GM19372 (cell line): ENCODE results near the gene RNF4.
"Not testable (repeated sequence)": the region's sequence is repeated elsewhere in the genome, so short reads cannot be mapped to it uniquely, and the experiment has no call there.

ENCODE experiments used
- ATAC-seq: cut with Tn5 transposase; IDR thresholded peaks from one replicate; pipeline ENCODE4 v1.9.1; 2021; ENCODE audit warnings: mild to moderate bottlenecking, low read depth, moderate library complexity; ENCODE audit not compliant: unreplicated experiment

The RNF4 gene

GRCh38 chr4:2485956-2486355 is 17.1 kb downstream of the RNF4 start:
- no peak for ATAC-seq

GRCh38 chr4:2486981-2487380 is 18.1 kb downstream of the RNF4 start:
- no peak for ATAC-seq

GRCh38 chr4:2487632-2488031 is 18.7 kb downstream of the RNF4 start:
- peak; percentile 65 for ATAC-seq

GRCh38 chr4:2489081-2489805 is 20.3 kb downstream of the RNF4 start:
- ATAC-seq, result no peak

- ATAC-seq, result no peak
Measured at GRCh38 chr4:2489841-2490552, 21.1 kb downstream of the RNF4 start.

GRCh38 chr4:2492970-2493369 is 24.1 kb downstream of the RNF4 start:
- ATAC-seq, result no peak

GRCh38 chr4:2494992-2495391 is 26.1 kb downstream of the RNF4 start:
- ATAC-seq, result no peak

GRCh38 chr4:2497324-2497723 is 28.4 kb downstream of the RNF4 start:
- no peak for ATAC-seq

GRCh38 chr4:2497931-2498330 is 29.0 kb downstream of the RNF4 start:
- peak; percentile 92 for ATAC-seq

- ATAC-seq, result no peak
Measured at GRCh38 chr4:2500547-2500946, 31.6 kb downstream of the RNF4 start.

- ATAC-seq, result no peak
Measured at GRCh38 chr4:2501034-2501594, 32.2 kb downstream of the RNF4 start.

GRCh38 chr4:2503809-2504208 is 34.9 kb downstream of the RNF4 start:
- ATAC-seq, result no peak

- ATAC-seq, result no peak
Measured at GRCh38 chr4:2507259-2507658, 38.4 kb downstream of the RNF4 start.

GRCh38 chr4:2507855-2508254 is 38.9 kb downstream of the RNF4 start:
- no peak for ATAC-seq

GRCh38 chr4:2510351-2511259 is 41.7 kb downstream of the RNF4 start:
- ATAC-seq, result no peak

- no peak for ATAC-seq
Measured at GRCh38 chr4:2511645-2512131, 42.8 kb downstream of the RNF4 start.

- ATAC-seq, result no peak
Measured at GRCh38 chr4:2512396-2513135, 43.7 kb downstream of the RNF4 start.

GRCh38 chr4:2514193-2514592 is 45.3 kb downstream of the RNF4 start:
- not testable (repeated sequence) for ATAC-seq

GRCh38 chr4:2514944-2515343 is 46.0 kb downstream of the RNF4 start:
- ATAC-seq, result not testable (repeated sequence)
